Hematopoietic multipotent progenitor cell (in vitro differentiated cells): ENCODE data around the gene TMEM212. TPM values are rescaled to one million over a fixed set of nuclear protein-coding genes. Genes with fewer than 3 reads are reported as not detected.

Experiments used
- DNase-seq, 3 donors: peaks; one replicate each; pipeline ENCODE4 v3.0.0-alpha.2; 2011 to 2015; ENCODE audit warnings: low read depth in 2 of 3, low spot score in 2 of 3
- total RNA-seq: library from RNA; depleted of rRNA; stranded (reverse); fragments of >200 nt; gene quantifications from one replicate; pipeline ENCODE4 v1.2.3, GENCODE V29; 2012

The TMEM212 gene
- total RNA-seq = not detected

- DNase-seq = peak in 1 of 3 donors; percentile 56
These were observed at the start of gene TMEM212 for GRCh38 chr3:171842864-171843518. TSS of gene TMEM212 (plus strand) at chr3:171843349. CDS start at chr3:171843384, 35 bp downstream.

GRCh38 chr3:171796625-171797264 is 46.4 kb upstream of the TMEM212 start:
- no peak for DNase-seq

GRCh38 chr3:171797265-171797679 is 45.9 kb upstream of the TMEM212 start:
- no peak for DNase-seq

GRCh38 chr3:171797873-171798272 is 45.3 kb upstream of the TMEM212 start:
- DNase-seq = no peak

GRCh38 chr3:171799501-171799900 is 43.6 kb upstream of the TMEM212 start:
- no peak for DNase-seq

- no peak for DNase-seq
These were observed 41.2 kb upstream of the TMEM212 start for GRCh38 chr3:171801738-171802589.

- no peak for DNase-seq
These were observed 40.6 kb upstream of the TMEM212 start for GRCh38 chr3:171802590-171802956.

- DNase-seq = no peak
These were observed 40.1 kb upstream of the TMEM212 start for GRCh38 chr3:171803044-171803443.

- no peak for DNase-seq
These were observed 38.3 kb upstream of the TMEM212 start for GRCh38 chr3:171804618-171805389.

- no peak for DNase-seq
These were observed 37.5 kb upstream of the TMEM212 start for GRCh38 chr3:171805687-171806086.

- DNase-seq = peak in 1 of 3 donors; percentile 52
These were observed 36.7 kb upstream of the TMEM212 start for GRCh38 chr3:171806200-171807128.

GRCh38 chr3:171807129-171807675 is 35.9 kb upstream of the TMEM212 start:
- DNase-seq = no peak

- no peak for DNase-seq
These were observed 35.3 kb upstream of the TMEM212 start for GRCh38 chr3:171807806-171808205.

- peak in 1 of 3 donors; percentile 33 for DNase-seq
These were observed 33.6 kb upstream of the TMEM212 start for GRCh38 chr3:171809611-171809860.

- peak in 1 of 3 donors; percentile 56 for DNase-seq
These were observed 33.1 kb upstream of the TMEM212 start, which contains the start of gene PLD1 for GRCh38 chr3:171809861-171810628. TSS of gene PLD1 (minus strand) at chr3:171810483. CDS start at chr3:171738051, 72,432 bp downstream.

GRCh38 chr3:171810629-171811294 is 32.4 kb upstream of the TMEM212 start:
- no peak for DNase-seq

GRCh38 chr3:171811295-171811912 is 31.7 kb upstream of the TMEM212 start:
- DNase-seq = peak in 1 of 3 donors; percentile 42

GRCh38 chr3:171811913-171812335 is 31.2 kb upstream of the TMEM212 start:
- DNase-seq = no peak
